GM12872 (cell line): ENCODE results near the gene AGXT.
A peak's percentile ranks its signal among the peaks of the same experiment; 100 is the strongest.

Experiments used
- TF ChIP-seq, protein P1 (sequence below): IDR thresholded peaks from 3 replicates; pipeline ENCODE4 v1.5.1; 2011; ENCODE audit warnings: low read depth, mild to moderate bottlenecking, low read length, moderate library complexity; ENCODE audit not compliant: insufficient read depth

AGXT gene

DNA sequence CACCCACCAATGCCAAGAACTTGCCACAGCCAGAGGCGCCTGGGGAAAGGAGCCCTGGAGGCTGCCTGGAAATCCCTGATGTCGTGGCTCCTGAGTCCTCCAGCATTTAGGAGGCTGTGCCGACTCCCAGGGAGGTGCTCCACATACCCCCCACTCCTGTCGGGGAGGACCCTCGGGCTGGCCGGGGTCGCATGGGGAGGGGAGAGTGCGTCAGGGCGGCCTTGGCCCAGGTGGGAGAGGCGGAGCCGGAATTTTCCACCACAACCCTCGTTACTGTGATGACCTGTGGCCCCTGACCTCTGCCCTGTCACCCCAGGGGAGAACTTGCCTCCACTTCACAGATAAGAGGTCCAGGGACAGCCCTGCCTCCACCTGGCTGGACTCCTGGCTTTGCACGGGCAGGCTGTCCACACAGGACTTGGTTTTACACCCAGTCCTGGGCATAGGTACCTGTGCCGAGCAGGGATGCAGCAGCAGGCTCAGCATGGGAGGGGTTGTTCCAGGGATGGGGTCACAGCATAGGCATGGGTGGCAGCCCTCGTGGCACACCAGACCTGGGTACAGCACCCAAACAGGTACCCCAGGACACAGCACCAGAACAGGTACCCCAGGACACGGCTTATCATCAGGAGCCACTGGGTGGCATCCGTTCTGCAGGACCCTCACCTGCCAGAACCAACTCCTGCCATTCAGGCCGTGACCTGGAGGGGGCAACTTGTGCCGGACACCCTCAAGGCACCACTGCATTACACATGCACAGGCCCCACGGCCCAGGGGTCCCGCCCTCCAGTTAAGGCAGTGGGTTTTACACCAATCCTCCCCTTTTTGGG, 12.3 kb upstream of the AGXT start:
- TF ChIP-seq, protein P1, sequence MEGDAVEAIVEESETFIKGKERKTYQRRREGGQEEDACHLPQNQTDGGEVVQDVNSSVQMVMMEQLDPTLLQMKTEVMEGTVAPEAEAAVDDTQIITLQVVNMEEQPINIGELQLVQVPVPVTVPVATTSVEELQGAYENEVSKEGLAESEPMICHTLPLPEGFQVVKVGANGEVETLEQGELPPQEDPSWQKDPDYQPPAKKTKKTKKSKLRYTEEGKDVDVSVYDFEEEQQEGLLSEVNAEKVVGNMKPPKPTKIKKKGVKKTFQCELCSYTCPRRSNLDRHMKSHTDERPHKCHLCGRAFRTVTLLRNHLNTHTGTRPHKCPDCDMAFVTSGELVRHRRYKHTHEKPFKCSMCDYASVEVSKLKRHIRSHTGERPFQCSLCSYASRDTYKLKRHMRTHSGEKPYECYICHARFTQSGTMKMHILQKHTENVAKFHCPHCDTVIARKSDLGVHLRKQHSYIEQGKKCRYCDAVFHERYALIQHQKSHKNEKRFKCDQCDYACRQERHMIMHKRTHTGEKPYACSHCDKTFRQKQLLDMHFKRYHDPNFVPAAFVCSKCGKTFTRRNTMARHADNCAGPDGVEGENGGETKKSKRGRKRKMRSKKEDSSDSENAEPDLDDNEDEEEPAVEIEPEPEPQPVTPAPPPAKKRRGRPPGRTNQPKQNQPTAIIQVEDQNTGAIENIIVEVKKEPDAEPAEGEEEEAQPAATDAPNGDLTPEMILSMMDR: peak; percentile 56; the same call in 2 of the 3 replicates

DNA sequence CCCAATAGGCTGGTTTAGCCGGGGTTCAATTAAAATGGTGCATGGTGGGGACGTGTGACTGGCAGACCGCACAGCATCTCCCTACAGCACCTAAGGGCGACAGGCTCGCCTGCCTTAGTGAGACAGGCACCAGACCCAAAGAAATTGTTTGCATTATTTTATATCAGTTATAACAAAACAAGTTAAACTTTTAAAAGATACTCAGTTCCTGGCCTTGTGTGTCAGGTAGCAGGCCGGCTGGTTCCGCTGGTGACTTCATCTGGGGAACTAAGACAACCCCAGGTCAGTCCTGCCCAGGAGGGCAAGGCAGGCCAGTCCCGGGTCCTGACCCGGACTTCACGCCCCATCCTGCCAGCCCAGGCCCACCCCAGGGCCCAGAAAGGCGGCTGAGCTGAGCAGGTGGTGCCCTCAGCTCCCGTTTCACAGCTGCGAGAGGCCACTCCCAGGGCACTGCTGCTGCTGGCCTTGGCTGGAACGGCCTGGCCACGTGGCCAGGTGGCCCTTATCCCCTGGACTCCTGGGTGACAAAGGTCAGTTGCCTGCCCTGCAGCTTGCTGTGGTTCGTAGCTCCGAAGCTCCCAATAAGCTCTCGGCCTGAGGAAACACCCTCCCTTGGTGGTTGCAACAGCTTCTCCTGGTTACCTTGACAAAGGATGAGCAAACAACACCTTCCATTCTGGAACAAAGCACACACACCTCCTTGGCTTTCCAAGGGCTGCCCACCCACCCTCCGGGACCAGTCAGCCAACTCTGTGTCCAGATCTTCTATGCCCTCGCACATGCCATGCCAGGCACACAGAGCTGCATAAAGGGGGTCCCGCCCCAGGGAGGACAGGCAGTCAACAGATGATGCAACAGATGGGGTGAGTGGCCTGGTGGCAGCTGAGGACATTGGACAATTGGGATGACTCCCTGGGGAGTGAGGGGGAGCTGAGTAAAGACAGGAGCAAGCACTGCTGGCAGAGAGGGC, 11.3 kb upstream of the AGXT start:
- TF ChIP-seq, protein P1: no peak

DNA sequence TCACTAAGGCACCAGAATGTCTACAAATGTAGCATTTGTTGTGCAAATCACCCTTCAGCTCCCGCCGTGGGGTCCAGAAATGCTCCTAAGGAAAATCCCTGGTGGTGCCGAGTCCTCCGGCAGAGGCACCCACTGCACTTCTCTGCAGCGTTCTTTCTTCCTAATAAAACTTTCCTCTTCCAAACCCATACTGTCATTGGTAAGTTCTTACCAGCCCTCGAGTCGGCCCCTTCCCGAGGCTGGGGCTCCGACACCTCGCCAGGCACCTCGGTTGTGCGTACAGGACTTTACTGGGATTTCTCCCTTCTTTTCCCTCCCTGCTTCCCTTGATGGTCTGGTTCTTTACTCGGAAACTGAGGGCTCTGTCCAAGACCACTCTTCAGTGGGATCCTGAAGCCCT, 10.3 kb upstream of the AGXT start:
- TF ChIP-seq, protein P1: no peak

DNA sequence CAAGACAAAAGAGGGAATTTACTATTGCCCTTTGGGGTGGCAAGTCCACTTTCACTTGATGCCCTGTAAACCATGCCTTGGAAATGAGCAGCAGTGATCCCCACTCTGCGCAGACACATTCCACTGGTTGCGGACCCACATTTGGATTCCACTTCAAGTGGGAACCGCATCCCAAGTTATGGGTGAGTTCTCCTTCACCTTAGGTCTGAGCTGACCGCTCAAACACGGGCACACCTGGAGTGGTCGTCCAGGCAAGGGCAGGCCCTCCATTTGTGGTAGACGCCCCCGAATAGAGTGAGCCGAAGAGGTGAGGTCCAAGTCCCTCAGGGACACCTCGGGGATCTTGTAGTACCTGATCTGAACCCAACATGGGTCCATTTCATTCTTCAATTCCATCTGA, 9.8 kb upstream of the AGXT start:
- TF ChIP-seq, protein P1: no peak

DNA sequence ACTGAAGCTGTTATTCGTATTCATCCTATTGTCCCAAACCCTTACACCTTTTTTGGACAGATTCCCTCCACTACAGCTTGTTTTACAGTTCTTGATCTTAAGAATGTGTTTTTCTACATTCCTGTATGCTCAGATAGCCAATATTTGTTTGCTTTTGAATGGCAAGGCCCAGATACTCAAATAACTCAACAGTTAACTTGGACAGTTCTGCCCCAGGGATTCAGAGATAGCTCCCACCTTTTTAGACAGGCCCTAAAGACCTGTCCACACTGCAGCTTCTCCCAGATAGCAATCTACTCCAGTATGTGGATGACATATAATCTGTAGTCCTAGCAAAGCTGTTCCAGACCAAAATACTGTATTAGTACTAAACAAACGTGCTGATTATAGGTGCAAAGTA, 7.1 kb upstream of the AGXT start:
- TF ChIP-seq, protein P1: no peak

DNA sequence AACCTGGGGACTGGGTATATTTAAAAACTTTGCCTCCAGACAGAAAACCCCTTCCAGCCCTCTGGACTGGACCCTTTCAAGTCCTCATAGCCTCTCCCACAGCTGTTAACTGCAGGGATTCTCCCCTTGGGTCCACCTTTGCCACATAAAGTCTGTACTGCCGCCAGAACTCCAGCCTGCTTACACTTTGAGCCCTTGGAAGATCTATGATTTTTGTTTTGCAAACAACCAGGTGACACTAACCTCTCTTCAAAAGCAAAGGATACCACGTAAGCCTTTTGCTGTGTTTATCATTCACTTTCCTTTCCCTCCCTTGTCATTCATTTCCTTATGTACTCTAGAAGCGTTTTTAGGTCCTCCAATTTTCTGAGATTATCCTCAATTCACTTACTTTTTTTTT, 4.1 kb upstream of the AGXT start:
- TF ChIP-seq, protein P1: no peak

DNA sequence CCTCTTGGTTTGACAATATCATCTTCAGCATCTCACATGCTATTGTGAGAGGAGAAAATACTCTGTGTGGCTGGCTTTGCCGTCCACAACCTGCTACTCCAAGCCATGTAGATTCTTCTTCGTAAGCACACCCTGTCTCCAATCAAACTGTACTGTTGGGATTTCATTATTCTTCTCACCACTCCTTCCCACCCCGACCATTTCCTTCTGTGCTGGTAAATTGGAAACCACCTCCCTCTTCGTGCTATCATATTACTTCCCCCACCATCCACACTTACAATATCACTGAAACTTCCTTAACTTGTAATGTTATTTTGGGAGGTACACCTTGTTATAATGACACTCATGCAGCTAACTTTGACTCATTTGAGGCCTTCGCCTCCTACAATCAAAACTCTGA, 3.2 kb upstream of the AGXT start:
- TF ChIP-seq, protein P1: no peak
